HG02885 (cell line): ENCODE results near the gene SPRTN.

Experiments
- ATAC-seq: cut with Tn5 transposase; IDR thresholded peaks from one replicate; pipeline ENCODE4 v1.9.1; 2021; ENCODE audit warnings: mild to moderate bottlenecking; ENCODE audit not compliant: unreplicated experiment, poor library complexity

Gene SPRTN

DNA sequence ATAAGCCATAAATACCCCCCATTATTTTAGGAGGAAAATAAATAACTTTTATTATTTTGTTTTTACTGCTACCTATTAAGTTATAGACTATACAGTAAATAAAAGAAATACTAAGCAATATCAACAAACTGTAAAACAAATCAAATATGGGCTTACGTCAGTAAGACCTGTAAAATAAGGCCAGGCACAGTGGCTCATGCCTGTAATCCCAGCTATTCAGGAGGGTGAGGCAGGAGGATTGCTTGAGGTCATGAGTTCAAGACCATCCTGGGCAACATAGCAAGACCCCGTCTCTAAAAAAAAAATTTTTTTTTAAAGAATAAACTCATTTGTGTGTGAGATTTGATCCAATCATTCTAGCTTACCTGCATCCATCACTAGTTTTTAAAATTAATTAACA, 66.2 kb downstream of the SPRTN start:
- ATAC-seq: no peak
